Tibial artery (tissue), 4 donors: ENCODE results near the gene GRIK2.

ENCODE experiments used
- DNase-seq, 2 donors: peaks; one replicate each; pipeline ENCODE4 v3.0.0-alpha.2; 2019
- H3K27ac ChIP-seq, 2 donors: fragments of 200-600 bp; sonication (generic) in 1 of 2; 1 replicate in 1 of 2; 2 replicates in 1 of 2; pipeline ENCODE4 v1.5.1; 2018 to 2019; ENCODE audit warnings: mild to moderate bottlenecking in 1 of 2
- H3K27me3 ChIP-seq, 2 donors: fragments of 200-600 bp; sonication (generic) in 1 of 2; one replicate each; pipeline versions ENCODE4 v1.5.1 to v1.6.0; 2016 to 2019
- H3K36me3 ChIP-seq, 3 donors: fragments of 200-600 bp; sonication (generic) in 2 of 3; one replicate each; pipeline ENCODE4 v1.5.1; 2016 to 2019; ENCODE audit warnings: mild to moderate bottlenecking in 2 of 3
- H3K4me1 ChIP-seq, 4 donors: fragments of 200-600 bp; sonication (generic) in 2 of 4; 1 replicate in 3 of 4; 2 replicates in 1 of 4; pipeline ENCODE4 v1.5.1; 2016 to 2019
- H3K4me3 ChIP-seq, 2 donors: fragments of 200-600 bp; sonication (generic) in 1 of 2; 1 replicate in 1 of 2; 2 replicates in 1 of 2; pipeline ENCODE4 v1.5.1; 2018 to 2019; ENCODE audit warnings: mild to moderate bottlenecking in 2 of 2
- H3K9me3 ChIP-seq, 3 donors: fragments of 200-600 bp; sonication (generic) in 1 of 3; one replicate each; pipeline ENCODE4 v1.5.1; 2016 to 2019
- intact Hi-C: fragments of 100-400 bp; cut with DNase I; formaldehyde crosslinking; loops from one replicate; pipeline ENCODE4 v1.15.0; 2023; ENCODE audit warnings: low total_unique reads
- TF ChIP-seq, protein P1 (sequence below), 2 experiments: fragments of 200-600 bp in 1 of 2; fragments of 450-650 bp in 1 of 2; IDR thresholded peaks; one replicate each; pipeline ENCODE4 v1.5.1; 2017 to 2019; ENCODE audit warnings: antibody characterized with exemption in 2 of 2, mild to moderate bottlenecking in 1 of 2, moderate library complexity in 1 of 2

The GRIK2 gene

GRCh38 chr6:101847690-101848089, 454.2 kb downstream of the GRIK2 start:
- Histone ChIP-seq H3K27ac (no peak overlapping the region), H3K4me1 (peaks cover 0 to 5% (median 0%) of the 10 kb centered on the region in 4 donors), H3K9me3 (no peaks in the 10 kb centered on the region), H3K27me3 (no peaks in the 10 kb centered on the region), H3K36me3 (no peaks in the 10 kb centered on the region), H3K4me3 (no peak overlapping the region)
- intact Hi-C loops: no loop called here
- TF ChIP-seq, protein P1, sequence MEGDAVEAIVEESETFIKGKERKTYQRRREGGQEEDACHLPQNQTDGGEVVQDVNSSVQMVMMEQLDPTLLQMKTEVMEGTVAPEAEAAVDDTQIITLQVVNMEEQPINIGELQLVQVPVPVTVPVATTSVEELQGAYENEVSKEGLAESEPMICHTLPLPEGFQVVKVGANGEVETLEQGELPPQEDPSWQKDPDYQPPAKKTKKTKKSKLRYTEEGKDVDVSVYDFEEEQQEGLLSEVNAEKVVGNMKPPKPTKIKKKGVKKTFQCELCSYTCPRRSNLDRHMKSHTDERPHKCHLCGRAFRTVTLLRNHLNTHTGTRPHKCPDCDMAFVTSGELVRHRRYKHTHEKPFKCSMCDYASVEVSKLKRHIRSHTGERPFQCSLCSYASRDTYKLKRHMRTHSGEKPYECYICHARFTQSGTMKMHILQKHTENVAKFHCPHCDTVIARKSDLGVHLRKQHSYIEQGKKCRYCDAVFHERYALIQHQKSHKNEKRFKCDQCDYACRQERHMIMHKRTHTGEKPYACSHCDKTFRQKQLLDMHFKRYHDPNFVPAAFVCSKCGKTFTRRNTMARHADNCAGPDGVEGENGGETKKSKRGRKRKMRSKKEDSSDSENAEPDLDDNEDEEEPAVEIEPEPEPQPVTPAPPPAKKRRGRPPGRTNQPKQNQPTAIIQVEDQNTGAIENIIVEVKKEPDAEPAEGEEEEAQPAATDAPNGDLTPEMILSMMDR (IDR thresholded peaks at IDR 0.05): no peak
- no peak for DNase-seq

GRCh38 chr6:101851911-101852310, 458.4 kb downstream of the GRIK2 start:
- TF ChIP-seq, protein P1 (IDR thresholded peaks at IDR 0.05): no peak
- H3K27ac ChIP-seq: no peak overlapping the region
- peaks cover 0 to 5% (median 0%) of the 10 kb centered on the region in 4 donors for H3K4me1 ChIP-seq
- no peaks in the 10 kb centered on the region for H3K36me3 ChIP-seq
- H3K27me3 ChIP-seq: no peaks in the 10 kb centered on the region
- no peak for DNase-seq
- no peak overlapping the region for H3K4me3 ChIP-seq
- intact Hi-C loops: no loop called here
- no peaks in the 10 kb centered on the region for H3K9me3 ChIP-seq

GRCh38 chr6:101853231-101854085, 459.9 kb downstream of the GRIK2 start:
- Histone ChIP-seq H3K4me1 (peaks cover 0 to 5% (median 0%) of the 10 kb centered on the region in 4 donors), H3K27me3 (no peaks in the 10 kb centered on the region), H3K9me3 (no peaks in the 10 kb centered on the region), H3K27ac (no peak overlapping the region), H3K4me3 (no peak overlapping the region), H3K36me3 (no peaks in the 10 kb centered on the region)
- no peak for DNase-seq
- TF ChIP-seq, protein P1 (IDR thresholded peaks at IDR 0.05): no peak
- intact Hi-C loops: no loop called here

DNA sequence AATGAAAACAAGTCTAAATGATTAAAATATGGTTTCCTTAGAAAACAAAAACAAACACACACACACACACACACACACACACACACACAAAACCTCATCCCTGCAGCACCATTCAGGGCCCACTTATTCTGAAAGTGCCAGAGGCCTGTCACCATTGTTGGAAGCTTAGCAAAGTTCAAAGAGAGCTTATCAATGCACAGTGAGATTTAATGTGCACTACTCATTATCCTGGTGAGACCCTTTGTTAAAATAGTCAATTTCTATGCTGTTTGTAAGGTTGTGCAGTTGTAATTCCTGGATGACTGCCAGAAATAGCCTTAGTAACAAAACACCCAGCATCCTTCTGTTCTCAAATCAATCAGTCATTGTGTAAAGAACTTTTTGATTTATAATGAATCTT, 482.9 kb downstream of the GRIK2 start:
- Histone ChIP-seq H3K36me3 (no peaks in the 10 kb centered on the region), H3K4me3 (no peak overlapping the region), H3K27ac (no peak overlapping the region), H3K27me3 (no peaks in the 10 kb centered on the region), H3K9me3 (no peaks in the 10 kb centered on the region), H3K4me1 (no peaks in the 10 kb centered on the region)
- TF ChIP-seq, protein P1 (IDR thresholded peaks at IDR 0.05): no peak
- DNase-seq: no peak
- intact Hi-C loops: no loop called here

GRCh38 chr6:101878554-101879276, 485.2 kb downstream of the GRIK2 start:
- Histone ChIP-seq H3K4me1 (no peaks in the 10 kb centered on the region), H3K27ac (no peak overlapping the region), H3K4me3 (no peak overlapping the region), H3K9me3 (no peaks in the 10 kb centered on the region), H3K27me3 (no peaks in the 10 kb centered on the region), H3K36me3 (no peaks in the 10 kb centered on the region)
- DNase-seq: no peak
- intact Hi-C loops: no loop called here
- TF ChIP-seq, protein P1 (IDR thresholded peaks at IDR 0.05): no peak
